ENCODE data around the gene GSTCD. TPM values are rescaled to one million over a fixed set of nuclear protein-coding genes. Genes with fewer than 3 reads are reported as not detected.

Gene GSTCD, protein sequence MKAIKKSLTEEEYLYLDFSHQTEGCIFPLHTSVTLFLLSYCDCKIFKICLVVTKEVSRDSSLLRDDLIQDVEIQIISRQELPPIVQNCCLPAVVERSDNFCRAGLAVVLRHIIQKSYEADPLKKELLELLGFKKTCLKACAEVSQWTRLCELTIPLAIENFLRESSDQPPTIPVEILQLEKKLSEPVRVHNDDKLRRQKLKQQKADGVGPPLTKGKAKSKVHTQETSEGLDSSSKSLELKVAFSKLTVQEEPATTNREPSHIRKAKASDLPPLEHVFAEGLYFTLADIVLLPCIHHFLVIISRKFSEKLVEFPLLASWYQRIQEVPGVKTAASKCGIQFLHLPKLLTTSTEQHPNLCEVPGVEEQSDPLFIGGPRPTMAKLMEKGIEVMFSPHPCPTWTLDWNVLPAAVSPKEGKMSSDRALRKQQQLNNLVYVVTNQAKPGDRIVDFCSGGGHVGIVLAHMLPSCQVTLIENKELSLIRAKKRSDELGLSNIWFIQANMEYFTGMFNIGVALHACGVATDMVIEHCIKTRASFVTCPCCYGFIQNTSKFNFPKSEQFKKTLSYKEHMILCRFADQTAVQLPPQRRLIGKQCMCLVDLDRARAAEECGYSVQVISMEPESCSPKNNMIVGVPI
- 20.9 TPM for polyA plus RNA-seq (2013, experiment 1 of 2)
- 17.8 TPM for polyA plus RNA-seq (2013, experiment 2 of 2)

- WGBS = under 1% methylated on average over 63 of the region's 63 CpGs
- peaks cover 18% of the 10 kb centered on the region for H3K4me1 ChIP-seq (ENCODE audit: insufficient read depth, low read length)
- peak within 1 kb of the TSS; percentile 89 for H3K27ac ChIP-seq (ENCODE audit: low read depth, low read length)
- H3K9me3 ChIP-seq (ENCODE audit: insufficient read depth, low read depth, low read length) = no peaks in the 10 kb centered on the region
- no peaks in the 10 kb centered on the region for H3K36me3 ChIP-seq (ENCODE audit: insufficient read depth, low read length)
- H3K4me3 ChIP-seq (ENCODE audit: low read length) = peak within 1 kb of the TSS; percentile 99
- no peaks in the 10 kb centered on the region for H3K27me3 ChIP-seq (ENCODE audit: insufficient read depth, low read length)
- peak within 1 kb of the TSS; percentile 93 for H3K9ac ChIP-seq (ENCODE audit: low read depth, low read length)
Observed at GRCh38 chr4:105708181-105709080, at the start of gene GSTCD, which contains the start of gene INTS12. Gene GSTCD, plus strand, starts transcription at chr4:105708784. Its CDS starts 8,830 bp downstream, at chr4:105717614. Gene INTS12, minus strand, starts transcription at chr4:105708689. Its CDS starts 8,684 bp downstream, at chr4:105700005.

DNA sequence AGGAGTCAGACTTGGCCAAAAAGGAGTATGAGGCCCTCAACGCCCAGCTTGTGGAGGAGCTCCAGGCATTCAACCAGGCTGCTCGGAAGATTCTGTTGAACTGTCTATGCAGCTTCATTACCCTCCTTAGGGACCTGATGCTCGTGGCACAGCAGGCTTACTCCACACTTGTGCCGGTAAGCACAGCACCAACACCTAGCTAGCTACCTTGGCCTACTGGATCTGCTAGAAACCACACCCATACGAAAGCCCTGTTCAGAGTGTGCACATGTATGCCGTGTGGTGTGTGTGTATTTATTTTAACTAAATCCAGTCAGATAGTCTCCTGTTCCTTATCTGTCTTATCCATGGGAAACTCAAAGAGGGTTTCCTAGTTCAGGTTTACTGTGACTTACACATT, 49.4 kb upstream of the GSTCD start:
- Histone ChIP-seq H3K27me3 (ENCODE audit: insufficient read depth, low read length) (no peaks in the 10 kb centered on the region), H3K27ac (ENCODE audit: low read depth, low read length) (no peak overlapping the region), H3K36me3 (ENCODE audit: insufficient read depth, low read length) (no peaks in the 10 kb centered on the region), H3K4me3 (ENCODE audit: low read length) (no peak overlapping the region), H3K9ac (ENCODE audit: low read depth, low read length) (no peak overlapping the region), H3K9me3 (ENCODE audit: insufficient read depth, low read depth, low read length) (no peaks in the 10 kb centered on the region), H3K4me1 (ENCODE audit: insufficient read depth, low read length) (no peaks in the 10 kb centered on the region)
- WGBS = 94% methylated on average over 5 of the region's 6 CpGs

DNA sequence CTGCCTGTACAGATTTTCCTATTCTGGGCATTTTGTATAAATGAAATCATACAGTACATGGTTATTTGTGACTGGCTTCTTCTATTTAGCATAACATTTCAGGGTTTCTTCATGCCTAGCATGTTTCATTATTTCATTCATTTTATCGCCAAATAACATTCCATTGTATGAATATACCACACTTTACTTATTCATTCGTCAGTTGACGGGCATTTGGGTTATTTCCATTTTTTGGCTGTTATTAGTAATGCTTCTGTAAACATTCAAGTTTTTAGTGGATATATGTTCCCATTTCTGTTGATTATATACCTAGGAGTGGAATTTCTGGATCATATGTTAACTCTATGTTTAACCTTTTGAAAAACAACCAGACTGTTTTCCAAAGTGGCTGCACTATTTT, 47.6 kb upstream of the GSTCD start:
- no peak overlapping the region for H3K9ac ChIP-seq (ENCODE audit: low read depth, low read length)
- WGBS = 97% methylated on average over 3 of the region's 3 CpGs

GRCh38 chr4:105662935-105663675, 45.5 kb upstream of the GSTCD start:
- Histone ChIP-seq H3K4me3 (ENCODE audit: low read length) (no peak overlapping the region), H3K36me3 (ENCODE audit: insufficient read depth, low read length) (no peaks in the 10 kb centered on the region), H3K4me1 (ENCODE audit: insufficient read depth, low read length) (no peaks in the 10 kb centered on the region), H3K27me3 (ENCODE audit: insufficient read depth, low read length) (no peaks in the 10 kb centered on the region), H3K27ac (ENCODE audit: low read depth, low read length) (no peak overlapping the region), H3K9me3 (ENCODE audit: insufficient read depth, low read depth, low read length) (no peaks in the 10 kb centered on the region), H3K9ac (ENCODE audit: low read depth, low read length) (no peak overlapping the region)
- WGBS = no CpG with 5 or more reads among the region's 2 CpGs

More for the DNA sequence above, 47.6 kb upstream of the GSTCD start:
- Histone ChIP-seq H3K9me3 (ENCODE audit: insufficient read depth, low read depth, low read length) (no peaks in the 10 kb centered on the region), H3K4me3 (ENCODE audit: low read length) (no peak overlapping the region), H3K27me3 (ENCODE audit: insufficient read depth, low read length) (no peaks in the 10 kb centered on the region), H3K4me1 (ENCODE audit: insufficient read depth, low read length) (no peaks in the 10 kb centered on the region), H3K36me3 (ENCODE audit: insufficient read depth, low read length) (no peaks in the 10 kb centered on the region), H3K27ac (ENCODE audit: low read depth, low read length) (no peak overlapping the region)

GRCh38 chr4:105666693-105667092, 41.9 kb upstream of the GSTCD start:
- no peaks in the 10 kb centered on the region for H3K4me1 ChIP-seq (ENCODE audit: insufficient read depth, low read length)
- H3K27ac ChIP-seq (ENCODE audit: low read depth, low read length) = no peak overlapping the region
- H3K36me3 ChIP-seq (ENCODE audit: insufficient read depth, low read length) = no peaks in the 10 kb centered on the region
- H3K4me3 ChIP-seq (ENCODE audit: low read length) = no peak overlapping the region
- H3K9me3 ChIP-seq (ENCODE audit: insufficient read depth, low read depth, low read length) = no peaks in the 10 kb centered on the region
- no peak overlapping the region for H3K9ac ChIP-seq (ENCODE audit: low read depth, low read length)
- no peaks in the 10 kb centered on the region for H3K27me3 ChIP-seq (ENCODE audit: insufficient read depth, low read length)
- WGBS = 70% methylated on average over 4 of the region's 5 CpGs

DNA sequence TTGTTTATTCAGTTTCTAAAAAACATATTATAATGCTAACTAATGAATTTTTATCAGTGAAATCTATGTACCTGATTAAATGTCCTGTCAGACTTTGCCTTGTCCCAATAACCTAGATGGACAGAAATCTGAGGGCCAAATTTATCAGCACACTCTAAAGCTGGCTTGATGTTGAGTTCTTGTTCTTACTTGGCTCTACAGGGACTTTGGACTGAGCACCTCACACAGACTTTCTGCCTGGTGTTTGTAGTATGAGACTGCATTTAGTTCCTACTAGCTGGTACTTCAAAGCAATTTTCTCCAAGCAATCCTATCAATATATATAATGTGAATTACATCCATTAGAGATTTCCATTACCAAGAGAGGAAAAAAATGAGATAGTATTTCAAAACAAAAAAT, 37.9 kb upstream of the GSTCD start:
- no peak overlapping the region for H3K4me3 ChIP-seq (ENCODE audit: low read length)
- no peak overlapping the region for H3K9ac ChIP-seq (ENCODE audit: low read depth, low read length)
- H3K27me3 ChIP-seq (ENCODE audit: insufficient read depth, low read length) = no peaks in the 10 kb centered on the region
- no peaks in the 10 kb centered on the region for H3K4me1 ChIP-seq (ENCODE audit: insufficient read depth, low read length)
- H3K27ac ChIP-seq (ENCODE audit: low read depth, low read length) = no peak overlapping the region
- H3K9me3 ChIP-seq (ENCODE audit: insufficient read depth, low read depth, low read length) = no peaks in the 10 kb centered on the region
- no peaks in the 10 kb centered on the region for H3K36me3 ChIP-seq (ENCODE audit: insufficient read depth, low read length)

DNA sequence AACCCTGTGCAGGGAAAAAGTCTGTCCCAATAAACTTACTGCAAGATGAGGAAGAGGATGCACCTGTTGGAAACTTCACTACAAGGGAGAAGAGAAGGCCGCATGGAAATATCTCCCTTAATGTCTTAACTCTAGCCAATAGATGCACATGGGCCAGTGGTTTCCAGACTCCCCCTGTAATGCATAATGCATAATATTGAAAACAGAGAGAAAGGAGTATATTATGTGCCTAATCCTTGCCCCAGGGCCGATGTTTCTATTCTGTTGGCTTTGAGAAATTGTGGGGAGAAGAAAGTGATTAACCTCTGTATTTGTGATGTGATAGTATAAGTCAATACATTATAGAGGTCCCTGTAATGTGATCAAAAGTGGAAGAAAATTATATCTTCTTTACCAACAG, 37.3 kb upstream of the GSTCD start:
- 100% methylated on average over 1 of the region's 2 CpGs for WGBS
- H3K4me1 ChIP-seq (ENCODE audit: insufficient read depth, low read length) = no peaks in the 10 kb centered on the region
- no peaks in the 10 kb centered on the region for H3K36me3 ChIP-seq (ENCODE audit: insufficient read depth, low read length)
- H3K27ac ChIP-seq (ENCODE audit: low read depth, low read length) = no peak overlapping the region
- no peak overlapping the region for H3K4me3 ChIP-seq (ENCODE audit: low read length)
- no peaks in the 10 kb centered on the region for H3K27me3 ChIP-seq (ENCODE audit: insufficient read depth, low read length)
- no peaks in the 10 kb centered on the region for H3K9me3 ChIP-seq (ENCODE audit: insufficient read depth, low read depth, low read length)
- no peak overlapping the region for H3K9ac ChIP-seq (ENCODE audit: low read depth, low read length)

- Histone ChIP-seq H3K27ac (ENCODE audit: low read depth, low read length) (no peak overlapping the region), H3K4me3 (ENCODE audit: low read length) (no peak overlapping the region), H3K36me3 (ENCODE audit: insufficient read depth, low read length) (no peaks in the 10 kb centered on the region), H3K9me3 (ENCODE audit: insufficient read depth, low read depth, low read length) (no peaks in the 10 kb centered on the region), H3K27me3 (ENCODE audit: insufficient read depth, low read length) (no peaks in the 10 kb centered on the region), H3K4me1 (ENCODE audit: insufficient read depth, low read length) (no peaks in the 10 kb centered on the region), H3K9ac (ENCODE audit: low read depth, low read length) (no peak overlapping the region)
- WGBS = 98% methylated on average over 1 of the region's 1 CpG
Observed at GRCh38 chr4:105674011-105674410, 34.6 kb upstream of the GSTCD start.

- 86% methylated on average over 2 of the region's 2 CpGs for WGBS
- H3K27me3 ChIP-seq (ENCODE audit: insufficient read depth, low read length) = no peaks in the 10 kb centered on the region
- H3K9me3 ChIP-seq (ENCODE audit: insufficient read depth, low read depth, low read length) = no peaks in the 10 kb centered on the region
- H3K9ac ChIP-seq (ENCODE audit: low read depth, low read length) = no peak overlapping the region
- H3K4me3 ChIP-seq (ENCODE audit: low read length) = no peak overlapping the region
- H3K4me1 ChIP-seq (ENCODE audit: insufficient read depth, low read length) = no peaks in the 10 kb centered on the region
- no peak overlapping the region for H3K27ac ChIP-seq (ENCODE audit: low read depth, low read length)
- H3K36me3 ChIP-seq (ENCODE audit: insufficient read depth, low read length) = peaks cover 6% of the 10 kb centered on the region
Observed at GRCh38 chr4:105677709-105678108, 30.9 kb upstream of the GSTCD start.

GRCh38 chr4:105679186-105679585, 29.4 kb upstream of the GSTCD start:
- H3K4me3 ChIP-seq (ENCODE audit: low read length) = no peak overlapping the region
- H3K4me1 ChIP-seq (ENCODE audit: insufficient read depth, low read length) = no peaks in the 10 kb centered on the region
- H3K9me3 ChIP-seq (ENCODE audit: insufficient read depth, low read depth, low read length) = no peaks in the 10 kb centered on the region
- H3K9ac ChIP-seq (ENCODE audit: low read depth, low read length) = no peak overlapping the region
- H3K27me3 ChIP-seq (ENCODE audit: insufficient read depth, low read length) = no peaks in the 10 kb centered on the region
- no peak overlapping the region for H3K27ac ChIP-seq (ENCODE audit: low read depth, low read length)
- WGBS = 96% methylated on average over 2 of the region's 2 CpGs
- H3K36me3 ChIP-seq (ENCODE audit: insufficient read depth, low read length) = peaks cover 11% of the 10 kb centered on the region
